Measurements from ENCODE around the gene KDM3A.

The KDM3A gene

GRCh38 chr2:86433137-86433536 lies 8.0 kb upstream of the KDM3A start:
- DNase-seq = peak; percentile 55

- DNase-seq = no peak
Observed at GRCh38 chr2:86434290-86434689, 6.9 kb upstream of the KDM3A start.

GRCh38 chr2:86435531-86435930 lies 5.6 kb upstream of the KDM3A start:
- no peak for DNase-seq

- DNase-seq = no peak
Observed at GRCh38 chr2:86436328-86436727, 4.8 kb upstream of the KDM3A start.

- no peak for DNase-seq
Observed at GRCh38 chr2:86439879-86440630, 1.1 kb upstream of the KDM3A start.

GRCh38 chr2:86441392-86441881 lies 266 bp downstream of the KDM3A start:
- DNase-seq = no peak

- peak; percentile 80 for DNase-seq
Observed at GRCh38 chr2:86441882-86442641, 891 bp downstream of the KDM3A start.

GRCh38 chr2:86442642-86443005 lies 1.5 kb downstream of the KDM3A start:
- DNase-seq = peak; percentile 97

GRCh38 chr2:86443631-86444350 lies 2.6 kb downstream of the KDM3A start:
- no peak for DNase-seq

- no peak for DNase-seq
Observed at GRCh38 chr2:86445436-86445835, 4.3 kb downstream of the KDM3A start.

- no peak for DNase-seq
Observed at GRCh38 chr2:86446060-86446459, 4.9 kb downstream of the KDM3A start.

- DNase-seq = peak; percentile 65
Observed at GRCh38 chr2:86453836-86454235, 12.7 kb downstream of the KDM3A start.

GRCh38 chr2:86454238-86454637 lies 13.1 kb downstream of the KDM3A start:
- no peak for DNase-seq

GRCh38 chr2:86455181-86455580 lies 14.0 kb downstream of the KDM3A start:
- no peak for DNase-seq

- DNase-seq = no peak
Observed at GRCh38 chr2:86461042-86461743, 20.0 kb downstream of the KDM3A start.

- DNase-seq = no peak
Observed at GRCh38 chr2:86464652-86465051, 23.5 kb downstream of the KDM3A start.

GRCh38 chr2:86466306-86466705 lies 25.1 kb downstream of the KDM3A start:
- no peak for DNase-seq

- no peak for DNase-seq
Observed at GRCh38 chr2:86468162-86469033, 27.2 kb downstream of the KDM3A start.

- no peak for DNase-seq
Observed at GRCh38 chr2:86470890-86471289, 29.7 kb downstream of the KDM3A start.

GRCh38 chr2:86471637-86472036 lies 30.5 kb downstream of the KDM3A start:
- DNase-seq = no peak

GRCh38 chr2:86476092-86476491 lies 34.9 kb downstream of the KDM3A start:
- DNase-seq = no peak

- no peak for DNase-seq
Observed at GRCh38 chr2:86476918-86477317, 35.7 kb downstream of the KDM3A start.

Data from hematopoietic multipotent progenitor cell treated with erythropoietin and hydrocortisone succinate and interleukin-3 and kit ligand, for 4 days (in vitro differentiated cells).